ENCODE results near the gene CBX4.

DNA sequence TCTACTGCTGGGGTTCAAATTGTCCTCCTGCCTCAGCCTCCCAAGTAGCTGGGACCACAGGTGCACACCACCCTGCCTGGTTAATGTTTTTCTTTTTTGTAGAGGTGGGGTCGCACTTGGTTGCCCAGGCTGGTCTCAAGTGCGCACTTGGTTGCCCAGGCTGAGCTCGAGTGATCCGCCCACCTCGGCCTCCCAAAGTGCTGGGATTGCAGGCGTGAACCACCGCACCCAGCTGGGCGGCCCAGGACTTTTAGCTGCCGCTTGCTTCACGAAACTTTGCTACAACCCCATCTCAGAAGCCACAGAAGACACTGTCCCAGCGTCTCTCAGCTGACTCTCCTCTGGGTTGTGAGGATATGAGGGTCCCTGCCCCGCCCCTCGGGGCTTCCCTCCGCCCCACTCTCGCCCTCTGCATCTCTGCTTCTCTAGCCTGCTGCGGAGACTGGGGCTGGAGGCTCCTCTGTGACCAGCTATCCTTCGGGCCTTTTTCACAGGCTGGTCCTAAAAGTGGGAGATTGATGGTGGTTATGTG is 48.8 kb upstream of the CBX4 start:
- TF ChIP-seq, protein P1, sequence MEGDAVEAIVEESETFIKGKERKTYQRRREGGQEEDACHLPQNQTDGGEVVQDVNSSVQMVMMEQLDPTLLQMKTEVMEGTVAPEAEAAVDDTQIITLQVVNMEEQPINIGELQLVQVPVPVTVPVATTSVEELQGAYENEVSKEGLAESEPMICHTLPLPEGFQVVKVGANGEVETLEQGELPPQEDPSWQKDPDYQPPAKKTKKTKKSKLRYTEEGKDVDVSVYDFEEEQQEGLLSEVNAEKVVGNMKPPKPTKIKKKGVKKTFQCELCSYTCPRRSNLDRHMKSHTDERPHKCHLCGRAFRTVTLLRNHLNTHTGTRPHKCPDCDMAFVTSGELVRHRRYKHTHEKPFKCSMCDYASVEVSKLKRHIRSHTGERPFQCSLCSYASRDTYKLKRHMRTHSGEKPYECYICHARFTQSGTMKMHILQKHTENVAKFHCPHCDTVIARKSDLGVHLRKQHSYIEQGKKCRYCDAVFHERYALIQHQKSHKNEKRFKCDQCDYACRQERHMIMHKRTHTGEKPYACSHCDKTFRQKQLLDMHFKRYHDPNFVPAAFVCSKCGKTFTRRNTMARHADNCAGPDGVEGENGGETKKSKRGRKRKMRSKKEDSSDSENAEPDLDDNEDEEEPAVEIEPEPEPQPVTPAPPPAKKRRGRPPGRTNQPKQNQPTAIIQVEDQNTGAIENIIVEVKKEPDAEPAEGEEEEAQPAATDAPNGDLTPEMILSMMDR (IDR thresholded peaks at IDR 0.05): no peak
- TF ChIP-seq EZH2 (IDR thresholded peaks at IDR 0.05): no peak
